Fibroblast of the conjunctiva (primary cell): ENCODE measurements around the gene BCL11B.

Source experiments
- DNase-seq: peaks from one replicate; pipeline ENCODE4 v3.0.0-alpha.2; 2010; ENCODE audit warnings: low read depth

BCL11B gene

DNA sequence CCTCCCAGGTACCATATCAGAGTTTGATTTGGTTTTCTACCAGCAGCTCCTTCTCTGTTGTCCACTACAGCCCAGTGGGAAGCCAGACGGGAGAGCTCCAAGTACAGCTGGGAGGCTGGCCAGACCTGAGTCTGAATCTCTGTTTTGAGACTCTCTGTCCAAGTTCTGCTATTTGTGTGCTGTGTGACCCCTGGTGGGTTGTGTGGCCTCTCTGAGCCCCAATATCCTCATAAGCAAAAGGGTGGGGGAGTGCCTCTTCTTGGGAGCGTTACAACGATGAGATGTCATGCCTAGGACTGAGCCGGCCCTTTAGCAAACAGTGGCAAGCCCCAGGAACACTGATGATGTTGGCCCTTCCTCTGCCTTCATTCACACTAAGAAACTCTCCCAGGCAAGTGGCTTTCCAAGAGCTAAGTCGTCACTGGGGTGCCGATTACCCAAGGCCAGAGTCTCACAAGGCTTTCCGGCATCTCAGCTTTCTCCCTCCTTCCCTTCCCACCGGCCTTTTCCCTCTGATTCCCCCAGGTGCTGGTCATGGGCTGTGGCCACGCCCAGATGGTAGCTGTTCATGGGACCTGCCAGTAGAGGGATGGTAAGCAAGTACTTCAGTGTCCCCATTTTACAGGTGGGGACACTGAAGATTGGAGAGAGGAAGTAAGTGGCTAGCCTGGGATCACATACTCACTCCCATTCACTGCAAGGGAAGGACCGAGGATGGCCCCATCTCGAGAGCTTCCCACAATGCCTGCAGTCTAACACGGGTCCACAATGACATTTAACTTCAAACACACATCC is 47.7 kb downstream of the BCL11B start:
- DNase-seq = no peak

DNA sequence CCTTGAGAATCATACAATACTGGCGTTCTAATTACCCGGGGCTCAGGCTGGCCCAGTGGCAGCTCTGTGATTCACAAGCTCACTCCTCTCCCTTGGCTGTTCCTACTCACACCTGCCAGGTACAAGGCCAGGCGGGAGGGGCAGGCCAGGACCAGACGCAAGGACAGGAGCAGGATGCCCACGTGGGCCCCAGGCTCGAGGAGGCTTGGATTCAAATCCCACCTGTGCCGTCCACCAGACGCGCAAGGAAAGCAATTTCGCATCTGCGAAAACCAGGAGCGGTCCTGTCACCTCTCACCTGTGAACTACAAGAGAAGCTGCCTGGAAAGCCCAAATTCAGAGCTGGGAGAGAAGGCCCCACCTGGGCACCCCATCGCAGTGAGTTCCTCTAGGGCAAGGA is 50.6 kb downstream of the BCL11B start:
- DNase-seq = no peak

DNA sequence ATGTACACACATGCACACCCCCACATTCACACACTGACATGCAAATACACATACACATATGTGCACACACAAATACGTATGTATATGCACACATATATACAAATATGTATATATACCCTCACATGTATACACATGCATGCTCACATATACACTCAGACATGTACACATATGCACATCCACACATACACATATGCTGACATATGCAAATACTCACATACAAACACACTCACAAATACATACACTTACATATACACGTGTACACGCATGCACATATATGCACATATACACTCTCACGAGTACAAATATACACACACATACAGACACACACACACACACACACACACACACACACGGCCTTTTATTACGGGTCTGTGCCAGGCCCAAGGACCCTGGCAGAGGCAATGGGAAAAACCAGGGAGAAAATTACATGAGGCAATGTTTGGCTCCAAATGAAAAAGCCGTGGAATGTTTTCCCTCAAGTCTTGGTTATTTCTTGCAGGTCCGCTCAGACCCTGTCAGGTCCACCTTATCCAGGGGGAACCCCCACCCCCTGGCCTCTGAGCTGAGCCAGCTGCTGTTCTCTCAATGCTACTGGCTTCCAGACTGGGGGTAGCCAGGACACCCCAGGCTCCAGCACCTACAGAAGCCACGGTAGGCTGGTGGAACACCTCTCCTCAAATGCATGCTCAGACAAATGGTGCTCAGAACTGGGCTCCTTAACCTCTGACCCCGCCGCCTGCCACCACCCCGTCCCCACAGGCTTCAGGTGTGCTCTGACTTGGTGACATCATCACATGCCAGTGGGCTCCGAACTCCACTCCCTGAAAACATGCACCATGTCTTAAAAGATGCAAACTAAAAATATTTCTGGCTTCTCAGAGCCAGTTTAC is 54.7 kb downstream of the BCL11B start:
- no peak for DNase-seq

DNA sequence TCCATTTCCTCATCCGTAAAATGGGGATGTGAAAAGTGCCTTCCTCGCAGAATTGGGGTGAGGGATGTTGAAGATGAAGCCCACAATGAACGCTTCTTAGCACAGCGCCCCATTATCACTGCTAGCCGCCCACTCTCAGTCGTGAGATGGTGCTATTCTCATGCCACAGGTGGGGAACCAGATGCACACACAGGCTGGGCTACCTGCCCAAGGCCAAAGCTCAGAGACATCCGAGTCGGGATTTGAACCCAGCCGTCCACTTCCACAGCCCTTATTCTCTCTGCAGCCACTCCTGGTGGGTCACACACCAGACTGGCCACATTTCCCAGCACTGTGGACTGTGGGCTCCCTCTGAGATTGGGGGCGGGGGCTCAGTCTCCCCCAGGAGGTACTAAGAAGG is 55.8 kb downstream of the BCL11B start:
- no peak for DNase-seq

DNA sequence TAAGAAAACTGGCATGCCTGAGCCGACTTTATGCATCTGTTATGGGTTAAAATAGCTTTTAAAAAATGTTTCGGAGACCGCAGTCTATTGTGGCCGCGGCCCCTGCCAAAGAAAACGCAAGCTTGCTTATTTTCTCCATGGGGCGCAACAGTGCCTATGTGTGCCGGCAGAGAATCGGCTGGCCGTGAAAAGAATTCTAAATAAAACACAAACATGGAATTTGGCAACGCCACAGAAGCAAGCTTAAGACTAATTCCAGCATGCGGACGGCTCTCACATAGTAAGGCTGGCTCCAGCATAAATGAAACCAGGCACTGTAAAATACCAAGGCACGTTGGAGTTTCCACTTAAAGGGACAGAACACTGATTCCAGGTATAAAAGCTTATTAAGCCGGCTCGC is 56.7 kb downstream of the BCL11B start:
- DNase-seq = peak; percentile 83

DNA sequence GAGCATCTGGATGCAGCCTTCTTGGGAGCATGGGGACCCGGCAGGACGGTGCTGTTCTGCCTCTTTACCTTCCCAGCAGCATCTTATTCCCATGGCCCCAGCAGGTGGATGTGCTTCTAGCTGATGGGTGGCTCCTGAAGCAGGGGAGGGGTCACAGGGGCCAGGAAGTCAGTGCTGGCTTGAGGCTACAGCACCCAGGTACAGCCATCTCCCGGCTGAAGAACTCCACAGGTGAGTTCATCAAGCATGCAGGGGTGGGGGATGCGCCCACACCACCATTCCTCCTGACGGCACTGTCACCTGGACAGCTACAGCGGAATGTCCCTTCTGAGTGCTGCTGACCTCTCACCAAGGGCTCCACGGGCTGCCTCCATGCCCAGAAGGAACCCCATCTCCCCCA is 57.3 kb downstream of the BCL11B start:
- no peak for DNase-seq

DNA sequence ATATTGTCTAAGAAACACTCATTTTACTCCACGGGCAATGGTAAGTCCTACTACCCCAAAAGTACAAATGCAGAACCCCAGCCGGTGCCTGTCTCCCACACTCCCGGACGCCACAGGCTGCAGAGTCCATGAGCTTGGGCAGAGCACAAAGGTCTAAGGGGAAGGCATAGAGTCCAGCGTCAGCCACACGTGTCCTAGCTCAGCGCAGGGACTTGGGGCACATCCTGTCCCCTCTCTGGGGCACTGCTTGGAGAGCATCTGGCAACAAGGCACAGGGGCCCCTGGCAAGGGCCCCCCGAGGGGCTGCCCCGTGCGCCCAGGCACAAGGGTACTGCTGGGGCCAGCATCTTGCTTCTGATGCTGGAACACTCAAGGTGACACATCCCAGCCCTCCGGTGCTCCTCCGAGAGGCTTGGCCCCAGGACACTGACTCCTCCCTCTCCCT is 58.4 kb downstream of the BCL11B start:
- no peak for DNase-seq

DNA sequence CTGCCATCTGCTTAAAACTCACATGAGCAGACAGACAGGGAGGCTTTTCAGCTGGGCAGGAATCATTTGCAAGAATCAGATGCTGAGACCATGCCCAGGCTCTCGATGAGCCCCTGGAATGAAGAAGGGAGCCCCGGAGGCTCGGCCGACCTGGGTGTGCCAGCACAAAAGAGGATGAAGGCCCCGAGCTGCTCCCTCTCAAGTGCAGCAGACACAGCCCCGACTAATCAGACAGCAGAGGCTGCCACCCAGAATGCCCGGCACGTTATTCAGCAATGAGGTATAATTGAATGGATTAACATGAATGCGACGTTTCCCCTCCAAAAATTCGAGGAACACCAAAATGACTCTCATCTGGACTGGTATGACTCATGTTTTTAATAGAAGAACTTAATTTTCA is 58.9 kb downstream of the BCL11B start:
- DNase-seq = no peak

DNA sequence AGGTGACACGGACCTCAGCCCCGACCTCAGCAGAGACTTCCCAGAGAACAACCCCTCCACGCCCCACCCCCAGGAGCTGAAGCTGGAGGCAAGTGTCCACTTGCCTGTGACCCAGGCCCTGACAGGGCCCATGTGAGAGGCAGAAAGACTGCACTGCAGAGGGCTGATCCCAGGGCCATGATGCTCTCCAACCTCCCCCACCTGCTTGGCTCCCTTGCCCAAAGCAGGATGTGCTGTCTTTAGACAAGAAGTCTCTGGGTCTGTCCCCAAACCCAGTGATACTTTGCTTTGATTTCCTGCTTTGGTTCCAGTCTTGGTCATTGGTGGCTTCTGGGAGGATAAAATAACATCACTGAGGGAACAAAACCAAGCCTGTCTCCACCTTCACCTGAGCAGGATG is 59.4 kb downstream of the BCL11B start:
- no peak for DNase-seq

DNA sequence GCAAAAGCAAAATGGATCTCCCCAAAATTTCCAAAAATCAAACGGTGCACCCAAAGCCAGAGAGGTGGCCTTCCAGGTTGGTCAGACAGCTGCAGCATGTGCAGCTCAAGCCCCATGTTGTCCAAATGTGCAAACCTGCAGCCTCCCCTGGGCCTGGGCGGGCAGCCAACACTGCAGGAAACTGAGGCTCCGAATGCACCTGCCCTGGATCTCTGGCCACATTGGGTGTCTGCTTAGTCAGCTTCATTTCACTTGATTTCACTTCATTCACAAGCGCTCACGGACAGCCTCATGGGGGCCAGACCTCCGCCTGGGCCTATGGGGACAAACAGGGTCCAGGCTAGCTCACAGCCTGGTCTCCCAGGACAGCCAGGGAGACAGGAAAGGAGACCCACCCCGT is 59.8 kb downstream of the BCL11B start:
- DNase-seq = no peak

DNA sequence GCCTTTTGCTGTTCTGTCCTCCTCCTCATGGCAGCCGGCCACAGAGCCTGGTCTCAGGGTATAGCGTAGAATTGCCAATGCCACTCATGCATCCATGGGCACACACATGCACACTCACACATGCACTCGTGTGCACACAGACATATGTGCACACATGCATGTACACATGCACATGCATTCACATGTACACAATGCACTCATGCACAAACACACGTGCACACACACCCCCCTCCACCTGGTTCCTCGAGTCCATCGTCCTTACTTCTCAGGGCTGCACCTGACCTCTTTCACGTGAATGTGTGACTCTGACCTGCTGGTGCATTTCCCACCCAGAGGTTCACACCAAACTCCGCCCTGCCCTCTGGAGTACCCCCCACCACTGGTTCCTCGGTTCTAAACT is 60.6 kb downstream of the BCL11B start:
- no peak for DNase-seq

DNA sequence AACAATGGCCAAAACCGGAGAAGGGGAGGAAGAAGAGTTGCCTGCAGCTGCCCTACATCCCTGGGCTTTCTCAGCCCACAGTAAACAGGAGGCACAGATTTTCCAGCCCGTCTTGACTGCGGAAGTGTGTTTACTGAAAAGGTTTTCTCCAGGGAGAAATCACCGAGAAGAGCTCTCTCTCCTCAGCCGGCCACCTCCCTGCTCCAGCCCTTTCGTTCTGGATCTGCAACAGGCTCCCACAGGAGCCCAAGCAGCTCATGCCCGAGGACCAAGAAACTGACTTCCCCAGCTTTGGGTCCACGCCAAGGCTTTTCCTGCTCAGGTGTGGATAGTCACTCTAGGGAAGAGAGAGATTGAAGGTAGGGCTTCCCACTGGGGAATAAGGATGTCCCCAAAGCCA is 61.7 kb downstream of the BCL11B start:
- DNase-seq = no peak

DNA sequence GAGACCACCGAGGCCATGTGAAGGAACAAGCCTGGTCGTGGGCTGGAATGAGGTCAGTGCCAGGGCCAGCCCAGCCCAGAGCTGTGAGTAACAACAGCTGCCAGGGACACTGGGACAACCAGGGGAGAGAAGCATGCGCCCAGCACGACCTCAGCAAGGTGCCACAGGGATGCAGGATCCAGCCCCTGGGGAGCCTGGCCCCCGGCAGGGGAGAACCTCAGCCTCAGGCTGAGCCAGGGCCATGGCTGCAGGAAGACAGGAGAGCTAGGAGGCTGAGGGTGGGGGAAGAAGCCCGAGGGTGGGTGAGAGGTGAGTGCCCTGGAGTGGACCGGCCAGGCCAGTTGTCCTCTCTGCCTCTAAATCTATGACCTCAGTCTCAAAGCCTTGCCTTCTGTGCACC is 62.6 kb downstream of the BCL11B start:
- no peak for DNase-seq

DNA sequence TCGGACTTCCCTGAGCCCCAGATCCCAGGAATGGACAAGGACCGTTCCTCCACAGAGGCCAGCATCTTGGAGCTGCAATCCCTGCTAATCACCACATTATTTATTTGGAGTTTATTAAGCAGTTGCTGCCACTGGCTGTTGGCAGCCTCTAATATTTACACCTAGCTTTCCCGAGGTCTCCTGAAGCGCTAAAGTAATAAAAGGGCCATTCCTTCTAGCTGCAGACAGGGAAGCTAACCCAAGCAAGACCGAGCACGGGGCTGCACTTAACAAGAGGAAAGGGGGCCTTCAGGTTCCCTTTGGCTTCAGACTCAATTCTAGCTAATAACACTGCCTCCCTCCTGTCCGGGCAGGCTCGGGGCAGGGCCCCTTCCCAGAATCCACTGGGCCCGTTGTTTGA is 63.7 kb downstream of the BCL11B start:
- no peak for DNase-seq

DNA sequence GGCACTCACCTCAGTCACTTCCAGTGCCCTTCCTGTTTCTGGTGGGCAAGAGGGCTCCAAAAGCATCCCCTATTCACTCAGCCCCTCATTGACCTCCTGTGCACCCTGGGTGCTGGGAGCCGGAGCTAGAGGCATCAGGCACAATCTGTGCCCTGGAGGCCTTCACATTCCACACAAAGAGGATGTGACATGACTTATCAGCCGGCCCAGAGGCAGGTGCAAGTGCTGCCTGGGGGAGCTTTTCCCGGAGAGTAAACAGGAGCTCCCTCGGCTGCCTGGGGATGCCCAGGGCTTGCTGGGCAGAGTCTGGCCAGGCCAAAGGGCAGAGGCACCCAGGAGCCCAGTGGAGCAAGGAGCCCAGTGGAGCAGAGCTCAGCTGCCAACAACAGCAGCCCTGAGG is 64.5 kb downstream of the BCL11B start:
- no peak for DNase-seq

DNA sequence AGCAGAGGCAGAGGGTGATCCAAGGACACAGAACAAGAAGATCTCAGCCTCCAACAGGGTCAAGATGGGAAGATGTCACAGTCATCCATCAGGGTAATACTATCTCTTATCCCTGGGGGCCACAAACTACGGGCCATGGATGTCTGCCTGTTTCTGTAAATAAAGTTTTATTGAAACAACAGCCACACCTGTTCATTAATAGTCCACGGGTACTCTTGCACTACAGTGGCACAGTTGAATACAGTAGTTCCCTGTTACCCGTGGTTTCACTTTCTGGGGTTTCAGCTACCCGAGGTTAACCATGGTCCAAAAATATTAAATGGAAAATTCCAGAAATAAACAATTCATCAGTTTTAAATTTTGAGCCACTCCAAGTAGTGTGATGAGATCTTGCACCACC is 65.9 kb downstream of the BCL11B start:
- no peak for DNase-seq

DNA sequence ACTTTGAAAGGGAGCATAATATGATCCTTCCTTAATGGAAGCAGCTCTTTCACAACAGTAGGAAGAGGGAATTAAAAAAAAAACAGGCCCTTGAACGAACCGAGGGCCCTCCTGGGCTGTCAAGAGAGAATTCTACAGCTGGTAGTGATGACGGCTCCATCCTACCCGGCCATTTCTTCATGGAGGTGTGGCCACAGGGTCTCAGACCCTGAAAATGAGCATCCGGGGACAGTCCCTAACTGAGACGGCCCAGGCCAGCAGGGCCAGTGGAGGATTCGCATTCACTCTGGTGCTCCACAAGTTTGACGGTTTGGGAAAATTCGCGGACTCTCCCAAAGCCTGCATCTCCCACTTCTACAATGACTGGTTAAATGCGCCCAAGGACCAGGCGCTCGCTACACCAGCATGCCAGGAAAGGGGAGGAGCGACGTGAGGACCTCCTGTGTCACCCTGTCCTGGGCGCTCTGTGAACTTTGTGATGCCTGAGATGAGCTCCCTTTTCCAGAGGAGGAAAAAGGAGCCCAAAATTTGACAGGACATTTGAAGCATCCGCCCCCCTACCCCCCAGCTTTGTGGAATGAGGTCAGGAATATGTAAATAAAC is 66.8 kb downstream of the BCL11B start:
- DNase-seq = no peak

DNA sequence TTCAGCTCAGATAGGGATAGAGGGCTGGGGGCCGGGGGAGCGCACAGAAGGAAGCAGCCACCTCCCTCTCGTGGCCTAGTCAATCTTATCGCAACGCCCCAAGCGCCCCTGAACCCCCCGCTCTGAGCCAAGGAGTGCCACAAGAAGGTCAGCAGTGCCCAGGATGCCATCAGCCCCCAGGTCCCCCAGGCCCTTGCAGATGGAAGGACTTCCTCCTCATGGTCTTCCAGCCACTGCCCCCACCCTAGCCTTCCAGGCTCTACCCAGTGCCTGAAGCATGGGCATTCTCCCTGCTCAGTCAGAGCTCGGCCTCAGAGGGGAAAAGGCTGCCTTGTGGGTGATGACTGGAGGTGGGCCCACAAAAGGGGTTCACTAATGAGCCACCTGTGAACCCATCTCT is 68.2 kb downstream of the BCL11B start:
- DNase-seq = no peak

DNA sequence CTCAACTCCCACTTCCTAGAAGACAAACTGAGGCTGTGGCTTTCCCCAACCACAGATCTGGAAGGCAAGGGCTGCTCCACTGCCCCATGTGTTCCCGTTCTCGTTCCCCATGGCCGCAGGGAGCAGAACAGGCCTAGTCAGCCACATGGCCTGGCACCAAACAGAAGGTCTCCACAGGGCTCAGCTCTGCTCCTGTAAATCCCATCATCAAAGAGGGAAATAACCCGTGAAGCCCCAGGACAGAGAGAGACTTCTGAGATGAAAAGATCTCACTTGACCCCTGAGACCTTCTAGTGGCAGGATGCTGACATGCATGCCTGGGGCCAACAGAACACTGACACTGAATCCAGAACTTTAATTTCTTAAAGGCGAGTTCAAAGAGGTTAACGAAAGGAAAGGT is 68.9 kb downstream of the BCL11B start:
- no peak for DNase-seq

DNA sequence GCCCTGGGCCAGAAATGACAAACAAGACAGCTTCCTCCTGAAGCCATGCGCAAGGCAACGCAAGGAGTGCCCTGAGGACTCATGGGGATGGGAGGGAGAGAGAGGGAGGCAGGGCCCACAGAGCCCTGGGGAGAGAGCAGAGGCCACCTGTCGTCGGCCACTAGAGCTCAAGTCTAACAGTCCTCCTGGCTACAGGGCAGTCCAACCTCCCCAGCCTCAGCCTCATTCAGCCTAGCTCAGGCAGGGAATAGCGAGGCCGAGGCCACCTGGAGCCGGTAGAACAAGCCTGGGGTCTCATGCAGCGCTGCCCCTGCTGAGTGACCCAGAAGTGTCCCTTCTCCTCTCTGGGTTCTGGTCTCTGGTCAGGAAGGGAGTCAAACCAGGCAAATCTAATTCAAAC is 69.5 kb downstream of the BCL11B start:
- no peak for DNase-seq

DNA sequence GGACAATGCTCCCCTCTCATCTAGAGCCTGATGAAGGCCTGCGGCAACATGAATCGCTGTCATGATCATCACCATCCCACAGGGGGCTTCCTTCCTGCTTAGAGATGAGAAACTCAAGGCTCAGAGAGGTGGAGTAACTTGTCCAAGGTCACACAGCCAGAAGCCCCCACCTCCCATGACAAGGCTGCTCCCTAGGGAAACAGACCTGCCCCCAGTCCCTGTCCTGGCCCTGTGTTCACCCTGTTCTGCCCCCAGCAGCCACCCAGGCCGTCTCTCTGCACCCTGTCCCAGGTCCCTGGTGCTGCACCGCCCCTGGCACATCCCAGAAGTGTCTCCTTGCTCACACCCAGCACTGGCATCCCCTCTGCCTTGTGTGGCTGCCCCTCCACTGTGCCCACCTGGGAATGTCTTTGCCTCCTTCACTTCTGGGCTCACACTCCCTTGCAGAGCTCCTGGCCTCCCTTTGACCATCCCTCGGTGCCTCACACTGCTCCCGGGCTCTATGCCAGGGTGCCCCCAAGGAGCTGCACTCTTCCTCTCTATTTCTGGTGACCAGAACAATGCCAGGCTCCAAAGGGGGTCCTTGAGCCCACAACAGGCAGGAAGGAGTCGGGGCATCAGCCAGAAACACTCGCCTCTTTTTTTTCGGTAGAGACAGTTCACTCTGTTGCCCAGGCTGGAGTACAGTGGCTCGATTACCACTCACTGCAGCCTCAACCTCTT is 70.5 kb downstream of the BCL11B start:
- DNase-seq = no peak

DNA sequence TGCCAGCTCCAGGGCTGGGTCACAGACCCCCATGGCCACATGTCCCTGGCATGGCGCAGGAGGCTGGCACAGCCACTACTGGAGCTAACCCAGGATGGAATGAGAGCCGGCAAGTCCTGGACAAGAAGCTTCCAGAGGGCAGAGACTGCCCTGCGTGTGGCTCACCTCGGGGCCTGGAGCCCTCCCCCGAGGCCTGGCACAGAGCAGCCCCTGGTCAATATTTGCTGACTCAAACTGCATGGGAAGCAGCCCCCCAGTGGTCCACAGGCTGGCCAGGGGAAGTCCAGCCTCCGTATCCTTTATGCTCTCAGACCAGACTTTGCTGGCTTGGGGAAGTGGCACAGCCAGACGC is 71.4 kb downstream of the BCL11B start:
- DNase-seq = no peak
